ENCODE results near the gene POTEF. TPM values are rescaled to one million over a fixed set of nuclear protein-coding genes. Genes with fewer than 3 reads are reported as not detected.
"Not testable (repeated sequence)": the region's sequence is repeated elsewhere in the genome, so short reads cannot be mapped to it uniquely, and the experiment has no call there.

The POTEF gene
- polyA plus RNA-seq, 1 donor from 2014 or later, result 1.0 TPM

DNA sequence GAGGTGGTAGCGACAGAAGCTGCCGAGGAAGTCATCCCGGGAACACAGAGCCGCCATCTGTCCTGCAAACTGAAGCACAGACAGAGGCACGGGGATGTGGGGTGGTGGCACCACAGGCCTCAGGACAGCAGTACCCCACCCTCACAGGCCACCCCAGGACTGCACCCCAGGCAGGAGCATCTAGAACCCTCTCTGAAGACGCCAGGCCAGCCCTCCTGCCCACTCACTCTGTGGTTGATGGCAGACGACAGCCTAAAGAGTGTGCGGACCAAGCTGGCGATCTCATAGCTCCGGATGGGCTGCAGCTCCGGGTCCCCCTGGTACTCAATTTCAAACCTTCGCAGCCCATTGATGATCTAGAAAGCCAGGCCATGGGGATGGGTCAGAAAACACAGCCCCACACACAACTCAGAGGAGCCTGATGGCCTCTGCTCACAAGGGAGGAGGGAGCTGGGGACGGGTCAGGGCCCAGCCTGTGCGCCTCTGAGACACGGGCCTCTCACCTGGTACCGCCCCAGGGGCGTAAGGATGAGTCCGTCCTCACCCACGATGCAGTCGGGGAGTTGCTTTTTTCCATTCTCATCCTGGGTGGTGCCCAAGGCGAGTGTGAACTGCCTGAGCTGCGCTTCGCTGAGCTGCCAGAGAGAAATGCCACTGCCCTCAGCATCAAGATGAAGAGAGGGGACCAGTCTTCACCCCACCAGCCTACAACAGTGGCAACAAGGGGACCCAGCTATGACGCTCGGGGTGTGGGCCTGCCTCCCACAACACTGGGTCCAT lies 24.0 kb upstream of the POTEF start:
- H3F3A ChIP-seq (ENCODE audit: insufficient read depth, low read length, poor library complexity, severe bottlenecking), result no peaks in the 10 kb centered on the region
- no peak overlapping the region for H3K4me3 ChIP-seq (ENCODE audit: low read length)
- H3K27me3 ChIP-seq (ENCODE audit: insufficient read depth, low read depth, low read length), result no peaks in the 10 kb centered on the region
- no peaks in the 10 kb centered on the region for H3K9me3 ChIP-seq (ENCODE audit: low read length)
- no peak overlapping the region for H3K4me2 ChIP-seq (ENCODE audit: low read length)
- no peak overlapping the region for H3K9ac ChIP-seq (ENCODE audit: low read length)
- H3K36me3 ChIP-seq (ENCODE audit: insufficient read depth, low read length), result no peaks in the 10 kb centered on the region
- H2AFZ ChIP-seq (ENCODE audit: low read depth, low read length), result no peak overlapping the region
- H4K20me1 ChIP-seq (ENCODE audit: insufficient read depth), result no peaks in the 10 kb centered on the region
- no peak overlapping the region for H3K27ac ChIP-seq (ENCODE audit: low read length)
- H3K79me2 ChIP-seq (replicated peaks; ENCODE audit: insufficient read depth, low read length), result no peaks in the 10 kb centered on the region
- TF ChIP-seq SMC3 (conservative IDR thresholded peaks at IDR 0.05; ENCODE audit: poor library complexity) (no peak), MXI1 (conservative IDR thresholded peaks at IDR 0.05; ENCODE audit: poor library complexity, severe bottlenecking) (no peak), EZH2 (IDR thresholded peaks at IDR 0.05; ENCODE audit: borderline replicate concordance, insufficient read depth, low read length, poor library complexity, severe bottlenecking) (no peak), EP300 (conservative IDR thresholded peaks at IDR 0.05; ENCODE audit: poor library complexity, severe bottlenecking) (no peak), POLR2AphosphoS5 (IDR thresholded peaks at IDR 0.05) (no peak), TAF1 (IDR thresholded peaks at IDR 0.05; ENCODE audit: low read depth) (no peak), RAD21 (conservative IDR thresholded peaks at IDR 0.05) (no peak)
- TF ChIP-seq, protein P1, sequence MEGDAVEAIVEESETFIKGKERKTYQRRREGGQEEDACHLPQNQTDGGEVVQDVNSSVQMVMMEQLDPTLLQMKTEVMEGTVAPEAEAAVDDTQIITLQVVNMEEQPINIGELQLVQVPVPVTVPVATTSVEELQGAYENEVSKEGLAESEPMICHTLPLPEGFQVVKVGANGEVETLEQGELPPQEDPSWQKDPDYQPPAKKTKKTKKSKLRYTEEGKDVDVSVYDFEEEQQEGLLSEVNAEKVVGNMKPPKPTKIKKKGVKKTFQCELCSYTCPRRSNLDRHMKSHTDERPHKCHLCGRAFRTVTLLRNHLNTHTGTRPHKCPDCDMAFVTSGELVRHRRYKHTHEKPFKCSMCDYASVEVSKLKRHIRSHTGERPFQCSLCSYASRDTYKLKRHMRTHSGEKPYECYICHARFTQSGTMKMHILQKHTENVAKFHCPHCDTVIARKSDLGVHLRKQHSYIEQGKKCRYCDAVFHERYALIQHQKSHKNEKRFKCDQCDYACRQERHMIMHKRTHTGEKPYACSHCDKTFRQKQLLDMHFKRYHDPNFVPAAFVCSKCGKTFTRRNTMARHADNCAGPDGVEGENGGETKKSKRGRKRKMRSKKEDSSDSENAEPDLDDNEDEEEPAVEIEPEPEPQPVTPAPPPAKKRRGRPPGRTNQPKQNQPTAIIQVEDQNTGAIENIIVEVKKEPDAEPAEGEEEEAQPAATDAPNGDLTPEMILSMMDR (IDR thresholded peaks at IDR 0.05; ENCODE audit: poor library complexity, severe bottlenecking), result no peak
- TF ChIP-seq, protein P2, sequence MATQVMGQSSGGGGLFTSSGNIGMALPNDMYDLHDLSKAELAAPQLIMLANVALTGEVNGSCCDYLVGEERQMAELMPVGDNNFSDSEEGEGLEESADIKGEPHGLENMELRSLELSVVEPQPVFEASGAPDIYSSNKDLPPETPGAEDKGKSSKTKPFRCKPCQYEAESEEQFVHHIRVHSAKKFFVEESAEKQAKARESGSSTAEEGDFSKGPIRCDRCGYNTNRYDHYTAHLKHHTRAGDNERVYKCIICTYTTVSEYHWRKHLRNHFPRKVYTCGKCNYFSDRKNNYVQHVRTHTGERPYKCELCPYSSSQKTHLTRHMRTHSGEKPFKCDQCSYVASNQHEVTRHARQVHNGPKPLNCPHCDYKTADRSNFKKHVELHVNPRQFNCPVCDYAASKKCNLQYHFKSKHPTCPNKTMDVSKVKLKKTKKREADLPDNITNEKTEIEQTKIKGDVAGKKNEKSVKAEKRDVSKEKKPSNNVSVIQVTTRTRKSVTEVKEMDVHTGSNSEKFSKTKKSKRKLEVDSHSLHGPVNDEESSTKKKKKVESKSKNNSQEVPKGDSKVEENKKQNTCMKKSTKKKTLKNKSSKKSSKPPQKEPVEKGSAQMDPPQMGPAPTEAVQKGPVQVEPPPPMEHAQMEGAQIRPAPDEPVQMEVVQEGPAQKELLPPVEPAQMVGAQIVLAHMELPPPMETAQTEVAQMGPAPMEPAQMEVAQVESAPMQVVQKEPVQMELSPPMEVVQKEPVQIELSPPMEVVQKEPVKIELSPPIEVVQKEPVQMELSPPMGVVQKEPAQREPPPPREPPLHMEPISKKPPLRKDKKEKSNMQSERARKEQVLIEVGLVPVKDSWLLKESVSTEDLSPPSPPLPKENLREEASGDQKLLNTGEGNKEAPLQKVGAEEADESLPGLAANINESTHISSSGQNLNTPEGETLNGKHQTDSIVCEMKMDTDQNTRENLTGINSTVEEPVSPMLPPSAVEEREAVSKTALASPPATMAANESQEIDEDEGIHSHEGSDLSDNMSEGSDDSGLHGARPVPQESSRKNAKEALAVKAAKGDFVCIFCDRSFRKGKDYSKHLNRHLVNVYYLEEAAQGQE (IDR thresholded peaks at IDR 0.05; ENCODE audit: borderline replicate concordance), result no peak
- no peaks in the 10 kb centered on the region for H3K9me2 ChIP-seq (ENCODE audit: insufficient read depth, low read length)

DNA sequence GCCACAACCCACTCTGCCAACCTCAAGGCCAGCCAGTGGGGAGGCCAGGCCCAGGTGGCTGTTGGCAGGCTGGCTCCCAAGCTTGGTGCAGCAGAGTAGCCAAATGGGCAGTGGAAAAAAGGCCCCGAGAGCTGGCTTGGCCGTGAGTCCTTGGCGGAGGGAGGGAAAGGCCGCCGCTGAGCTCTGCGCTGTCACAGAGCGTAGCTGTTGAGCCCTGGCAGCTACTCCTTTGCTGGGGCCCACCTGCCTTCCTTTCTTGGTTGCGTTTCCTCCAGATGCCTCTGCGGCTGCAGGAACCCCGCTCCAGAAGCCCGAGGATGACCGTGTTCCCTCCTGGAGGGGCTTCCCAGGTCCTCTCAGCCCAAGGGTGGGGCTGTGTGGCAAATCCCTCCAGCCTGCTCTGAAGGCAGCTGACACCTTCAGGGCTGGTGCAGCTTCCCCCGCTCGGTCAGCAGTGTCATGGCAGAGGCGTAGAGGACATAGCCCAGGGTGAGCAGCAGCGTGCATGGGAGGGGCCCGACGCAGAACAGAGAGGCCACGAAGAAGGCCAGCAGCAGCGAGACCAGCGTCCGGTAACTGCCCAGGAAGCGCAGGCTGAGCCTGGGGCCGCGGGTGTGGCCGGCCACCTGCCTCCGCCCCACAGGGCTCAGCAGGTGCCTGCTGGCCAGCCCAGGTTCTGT lies 23.3 kb upstream of the POTEF start:
- H3F3A ChIP-seq (ENCODE audit: insufficient read depth, low read length, poor library complexity, severe bottlenecking); H4K20me1 ChIP-seq (ENCODE audit: insufficient read depth); H3K79me2 ChIP-seq (replicated peaks; ENCODE audit: insufficient read depth, low read length); H3K27me3 ChIP-seq (ENCODE audit: insufficient read depth, low read depth, low read length); H3K9ac ChIP-seq (ENCODE audit: low read length); H3K4me2 ChIP-seq (ENCODE audit: low read length); H3K27ac ChIP-seq (ENCODE audit: low read length); H3K9me3 ChIP-seq (ENCODE audit: low read length); H2AFZ ChIP-seq (ENCODE audit: low read depth, low read length); H3K9me2 ChIP-seq (ENCODE audit: insufficient read depth, low read length); H3K4me3 ChIP-seq (ENCODE audit: low read length); H3K36me3 ChIP-seq (ENCODE audit: insufficient read depth, low read length): not testable (repeated sequence)

DNA sequence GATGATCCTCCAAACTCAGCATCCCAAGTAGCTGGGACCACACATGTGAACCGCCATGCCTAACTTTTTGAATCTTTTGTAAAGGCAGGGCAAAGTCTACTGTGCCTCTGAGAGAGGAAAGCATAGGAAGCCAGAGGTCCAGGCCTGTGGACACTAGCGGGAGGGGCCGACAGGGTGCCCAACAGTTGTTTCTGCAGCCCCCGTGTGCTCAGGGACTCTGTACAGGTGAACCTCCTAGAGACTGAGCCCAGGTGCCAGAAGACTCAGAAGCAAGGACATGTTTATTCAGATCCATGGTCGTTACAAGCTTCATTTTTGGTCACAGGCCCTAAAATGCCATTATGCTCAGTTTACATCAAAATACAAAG lies 22.1 kb upstream of the POTEF start:
- H3K27ac ChIP-seq (ENCODE audit: low read length); H3K27me3 ChIP-seq (ENCODE audit: insufficient read depth, low read depth, low read length); H3K79me2 ChIP-seq (replicated peaks; ENCODE audit: insufficient read depth, low read length); H3F3A ChIP-seq (ENCODE audit: insufficient read depth, low read length, poor library complexity, severe bottlenecking); H3K9me3 ChIP-seq (ENCODE audit: low read length); H2AFZ ChIP-seq (ENCODE audit: low read depth, low read length); H3K9ac ChIP-seq (ENCODE audit: low read length); H3K36me3 ChIP-seq (ENCODE audit: insufficient read depth, low read length); H3K4me2 ChIP-seq (ENCODE audit: low read length); H3K4me3 ChIP-seq (ENCODE audit: low read length); H4K20me1 ChIP-seq (ENCODE audit: insufficient read depth); H3K9me2 ChIP-seq (ENCODE audit: insufficient read depth, low read length): not testable (repeated sequence)
